GM18499 (cell line): ENCODE measurements around the gene SERPINE3.

Experiments used
- ATAC-seq: cut with Tn5 transposase; IDR thresholded peaks from one replicate; pipeline ENCODE4 v1.9.1; 2021; ENCODE audit warnings: moderate number of reproducible peaks; ENCODE audit not compliant: insufficient read depth, unreplicated experiment

SERPINE3 gene

DNA sequence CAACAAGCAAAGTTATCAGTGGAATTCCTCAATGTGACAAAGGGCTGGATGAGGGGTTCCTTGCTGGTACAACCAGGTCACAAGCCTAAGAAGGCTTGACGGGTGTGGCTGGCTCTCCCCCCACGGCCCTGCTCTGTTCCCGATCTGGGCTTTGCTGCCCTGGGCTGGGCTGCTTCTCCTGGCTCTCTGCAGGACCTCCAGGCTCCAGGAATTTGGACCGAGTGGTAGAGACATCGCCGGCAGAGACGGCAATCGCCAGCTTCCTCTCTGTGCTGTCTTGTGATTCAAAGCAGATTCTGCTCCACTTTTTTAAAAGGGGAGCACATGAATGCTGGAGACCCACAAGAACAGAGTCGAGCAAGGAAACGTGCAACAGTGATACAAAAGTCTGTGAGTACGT lies at the start of gene SERPINE3:
Gene SERPINE3 (plus strand): TSS at position 338 of the 400 bp plus-strand sequence. CDS start 1,401 bp downstream, outside the sequence.
- no peak for ATAC-seq

DNA sequence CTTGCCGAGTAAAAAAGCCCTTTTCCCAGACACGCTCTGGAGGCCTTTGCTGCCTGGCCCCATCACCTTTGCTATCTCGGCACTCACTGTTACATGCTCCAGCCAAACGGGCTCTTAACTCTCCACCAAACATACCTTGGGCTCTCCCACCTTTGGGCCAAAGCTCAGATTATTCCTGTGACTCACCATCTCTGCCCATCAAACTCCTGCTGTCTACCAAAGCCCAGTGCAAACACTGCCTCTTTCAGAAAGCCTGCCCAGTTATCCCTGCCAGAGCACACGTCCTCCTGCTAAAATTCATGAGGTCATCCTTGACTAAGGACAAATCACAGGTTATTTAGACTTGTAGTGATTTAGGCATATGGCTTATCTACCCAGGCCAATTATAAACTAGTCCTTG lies 48.1 kb upstream of the SERPINE3 start:
- ATAC-seq, result no peak

DNA sequence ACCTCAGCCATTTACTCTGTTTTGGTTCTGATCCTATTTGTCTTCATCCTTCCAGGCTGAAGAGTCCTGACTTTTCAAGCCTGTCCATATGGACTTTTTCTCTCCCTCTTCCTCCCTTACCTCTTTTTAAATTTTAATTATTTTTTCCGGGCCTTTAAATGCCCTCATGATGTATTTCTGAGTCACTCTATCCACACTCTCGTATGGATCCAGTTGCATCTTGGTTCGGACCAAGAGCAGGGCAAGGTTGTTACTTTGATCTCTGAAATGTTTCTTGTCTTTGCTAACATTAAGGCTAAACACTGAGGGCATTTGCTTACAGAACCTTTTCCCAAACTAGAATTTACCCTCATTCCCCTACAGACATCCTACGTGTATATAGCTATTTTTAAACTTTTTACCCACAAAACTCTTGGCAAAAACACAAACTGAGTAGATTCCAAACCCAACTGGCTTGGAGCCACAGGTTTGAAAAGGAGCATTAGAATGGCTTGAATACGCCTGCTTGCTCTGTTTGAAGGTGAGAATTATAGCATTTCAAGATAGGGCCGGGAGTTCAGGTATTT lies 47.4 kb upstream of the SERPINE3 start:
- ATAC-seq, result no peak

DNA sequence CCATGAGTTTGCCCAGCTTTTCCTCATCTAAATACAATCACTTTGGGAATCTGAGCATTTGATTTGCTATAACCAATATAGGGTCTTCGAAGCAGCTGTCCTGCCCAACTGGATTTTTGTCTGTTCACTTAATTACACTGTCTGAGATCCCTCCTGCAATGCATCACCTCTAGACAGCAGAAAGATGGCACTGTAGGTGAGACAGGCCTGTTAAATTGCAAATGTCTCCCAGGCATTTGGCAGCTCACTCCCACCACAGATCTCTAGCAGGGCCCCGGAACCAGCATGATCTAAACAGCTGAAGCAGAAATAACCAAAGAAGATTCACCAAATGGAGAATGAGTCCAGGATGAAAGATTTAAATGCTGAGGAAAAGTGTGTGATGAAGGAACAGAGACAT lies 41.9 kb upstream of the SERPINE3 start:
- no peak for ATAC-seq

DNA sequence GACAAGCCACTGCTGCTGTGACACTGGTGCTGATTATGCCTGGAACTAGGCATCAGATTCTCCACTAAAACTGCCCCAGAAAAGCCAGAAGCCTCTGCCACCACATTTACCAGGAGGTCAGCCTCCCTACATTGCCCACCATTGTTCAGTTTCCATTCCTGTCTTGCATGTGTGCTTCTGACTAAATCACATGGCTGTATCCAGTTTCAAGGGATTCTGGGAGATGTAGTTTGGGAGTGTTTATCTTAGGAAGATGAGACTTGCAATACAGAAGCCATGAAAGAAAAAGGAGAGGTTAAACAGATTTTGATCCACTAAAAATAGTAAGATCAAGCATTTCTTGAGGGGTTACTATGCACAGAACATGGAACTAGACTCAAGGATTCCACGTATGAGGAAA lies 40.7 kb upstream of the SERPINE3 start:
- ATAC-seq, result no peak

DNA sequence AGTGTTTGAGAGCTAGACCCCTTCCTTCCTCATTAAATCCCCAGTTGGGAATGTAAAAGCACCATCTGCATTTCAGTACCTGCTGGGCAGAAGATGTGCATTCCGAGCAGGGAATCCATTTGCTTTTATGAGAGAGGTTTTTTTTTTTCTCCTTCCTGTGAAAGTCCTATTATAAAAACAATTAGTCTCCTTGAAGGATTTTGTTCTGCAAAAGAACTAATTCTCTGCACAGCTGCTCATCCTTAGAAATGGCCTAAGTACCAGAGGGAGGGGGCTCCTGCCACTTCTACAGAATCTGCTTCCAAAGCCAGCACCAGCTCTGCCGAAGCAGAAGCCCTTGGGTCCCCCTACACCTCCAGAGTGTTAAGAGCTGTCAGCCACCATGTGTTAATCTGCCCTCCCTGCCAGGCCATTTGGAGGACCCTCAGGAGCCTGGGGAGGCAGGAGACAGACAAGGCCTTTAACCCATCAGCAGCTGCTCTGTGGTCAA lies 36.4 kb upstream of the SERPINE3 start:
- ATAC-seq, result no peak

DNA sequence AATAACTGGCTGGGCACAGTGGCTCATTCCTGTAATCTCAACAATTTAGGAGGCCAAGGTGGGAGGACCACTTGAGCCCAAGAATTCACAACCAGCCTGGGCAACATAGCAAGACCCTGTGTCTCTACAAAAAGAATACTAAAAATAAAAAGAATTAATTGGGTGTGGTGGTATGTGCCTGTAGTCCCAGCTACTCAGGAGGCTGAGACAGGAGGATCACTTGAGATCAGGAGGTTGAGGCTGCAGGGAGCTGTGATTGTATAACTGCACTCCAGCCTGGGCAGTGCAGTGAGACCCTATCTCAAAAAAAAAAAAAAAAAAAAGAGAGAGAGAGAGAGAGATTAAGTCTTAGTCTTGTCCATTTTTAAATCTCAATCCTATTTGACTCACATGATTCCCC lies 35.6 kb upstream of the SERPINE3 start:
- ATAC-seq, result no peak

DNA sequence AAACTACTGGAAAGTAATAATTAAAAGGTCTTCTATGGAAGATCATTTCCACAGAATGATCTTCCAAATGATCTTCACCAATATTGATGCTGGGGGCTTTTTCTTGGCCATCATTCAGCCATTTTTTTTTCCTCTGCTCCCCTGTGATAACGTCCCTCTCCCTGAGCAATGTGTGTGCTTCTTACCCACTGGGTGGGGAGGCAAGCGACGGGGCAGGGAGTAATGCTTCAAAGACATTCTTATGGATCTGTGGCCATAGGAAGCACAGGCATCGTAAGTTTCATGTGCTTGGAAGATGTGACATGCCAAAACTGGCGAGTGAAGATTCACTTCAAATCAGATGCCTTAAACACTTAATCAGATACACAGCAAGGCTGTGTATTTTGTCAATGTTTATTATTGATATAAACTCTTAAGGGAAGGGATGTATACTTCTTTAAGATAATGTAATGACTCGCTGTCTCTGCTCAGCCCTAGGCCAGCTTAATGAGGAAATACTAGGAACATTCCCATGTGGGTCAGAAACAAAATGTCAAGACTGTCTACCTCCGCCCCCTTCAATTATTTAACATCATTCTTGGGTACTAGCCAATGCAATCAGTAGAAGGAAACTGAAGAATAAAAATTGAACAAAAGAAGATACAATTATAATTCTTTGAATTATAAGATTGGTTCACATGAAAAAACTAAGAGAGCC lies 34.1 kb upstream of the SERPINE3 start:
- ATAC-seq, result no peak

DNA sequence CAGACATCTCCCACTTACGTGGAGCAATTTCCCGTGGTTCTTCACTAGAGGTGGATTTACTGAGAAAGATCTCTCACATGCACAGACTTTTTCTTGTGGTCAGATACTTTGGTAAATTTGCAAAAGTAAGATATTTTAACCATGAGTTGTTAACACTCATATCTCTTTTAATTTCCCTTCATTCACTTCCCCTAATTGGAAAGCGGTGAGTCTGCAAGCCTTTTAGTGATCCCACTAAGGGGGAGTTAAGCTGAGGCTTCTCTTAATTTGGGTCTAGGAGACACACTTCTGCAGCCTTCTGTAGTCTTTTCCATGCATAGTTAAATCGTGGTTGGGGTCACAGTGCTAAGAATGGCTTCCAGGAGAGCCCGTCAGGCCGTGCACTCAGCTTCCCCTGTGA lies 30.7 kb upstream of the SERPINE3 start:
- ATAC-seq, result no peak

DNA sequence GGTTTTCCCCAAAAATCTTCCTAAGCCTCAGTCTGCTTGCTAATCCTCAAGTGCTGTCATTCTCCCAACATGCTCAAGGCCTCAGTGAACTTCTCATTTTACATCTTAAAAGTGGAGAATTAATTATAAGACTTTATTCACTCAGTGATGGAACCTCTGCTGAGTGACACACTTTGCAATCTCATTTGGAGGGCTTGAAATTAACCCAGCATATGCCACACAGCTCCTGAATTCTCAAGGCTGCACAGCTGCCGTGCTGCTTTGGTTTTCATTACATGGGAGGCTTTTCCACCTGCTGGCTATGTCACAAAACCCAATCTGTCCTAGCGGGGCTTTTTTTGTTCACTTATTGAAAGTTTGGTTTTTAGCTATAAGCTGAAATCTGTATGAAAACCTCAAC lies 28.3 kb upstream of the SERPINE3 start:
- ATAC-seq, result no peak

DNA sequence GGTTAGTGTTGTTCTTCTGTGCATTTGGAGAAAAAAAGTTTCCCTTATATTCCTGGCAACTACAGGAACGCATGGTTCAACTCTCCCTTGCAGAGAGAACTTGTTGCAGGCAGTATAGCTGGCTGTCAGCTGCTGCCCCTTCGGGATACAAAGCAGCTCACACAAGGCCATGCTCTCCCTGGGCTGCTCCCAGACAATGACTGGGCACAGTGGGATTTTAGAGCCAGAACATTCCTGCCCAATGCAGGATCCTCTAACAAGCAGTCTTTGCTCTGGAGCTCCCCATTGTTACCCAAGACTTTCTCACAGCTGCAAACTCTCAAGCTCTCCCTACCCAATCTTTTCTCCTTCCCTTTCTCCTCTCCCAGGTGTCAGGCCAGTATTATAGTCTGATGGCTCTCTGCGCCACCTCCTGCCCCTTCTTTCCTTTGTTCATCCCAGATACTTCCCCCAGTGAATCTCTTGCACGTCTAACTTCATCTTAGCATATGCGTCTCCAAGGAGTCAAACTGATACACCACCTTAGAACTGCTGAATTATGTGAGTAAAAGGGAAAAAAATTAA lies 27.5 kb upstream of the SERPINE3 start:
- ATAC-seq, result no peak

DNA sequence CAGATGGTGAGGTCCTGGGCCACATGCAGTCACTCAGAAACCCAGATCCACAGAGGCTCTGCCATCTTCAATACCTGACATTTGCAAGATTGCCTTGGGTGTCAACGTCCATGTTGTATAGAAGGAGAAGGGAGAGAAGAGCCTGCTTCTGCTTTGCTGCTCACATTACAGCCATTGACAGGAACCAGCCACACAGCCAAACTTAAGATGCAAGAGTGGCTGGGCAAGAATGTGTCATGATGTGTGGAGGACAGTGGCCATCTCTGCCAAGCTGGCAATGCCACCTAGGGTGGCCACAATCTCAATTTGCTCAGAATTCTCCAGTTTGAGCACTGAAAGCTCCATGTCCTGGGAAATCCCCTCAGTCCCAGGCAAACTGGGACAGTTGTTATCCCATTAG lies 25.9 kb upstream of the SERPINE3 start:
- ATAC-seq, result no peak

DNA sequence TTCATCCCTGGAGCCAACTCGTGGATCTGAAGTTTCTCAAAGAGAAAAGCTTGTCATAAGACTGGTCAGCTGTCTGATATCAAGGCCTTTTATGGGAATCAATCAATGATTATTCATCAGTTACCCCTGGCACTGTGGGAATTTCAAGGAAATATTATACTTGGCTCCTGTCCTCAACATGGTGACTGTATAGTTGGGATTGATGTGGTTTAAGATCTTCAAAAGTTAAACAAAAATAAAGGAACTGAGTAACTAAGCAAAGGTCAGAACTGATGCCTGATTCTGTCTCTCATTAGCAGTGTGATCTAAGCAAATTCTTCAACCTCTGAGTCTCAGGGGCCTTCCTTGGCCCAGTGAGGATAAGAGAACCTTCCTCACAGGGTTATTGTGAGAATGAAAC lies 22.2 kb upstream of the SERPINE3 start:
- no peak for ATAC-seq

DNA sequence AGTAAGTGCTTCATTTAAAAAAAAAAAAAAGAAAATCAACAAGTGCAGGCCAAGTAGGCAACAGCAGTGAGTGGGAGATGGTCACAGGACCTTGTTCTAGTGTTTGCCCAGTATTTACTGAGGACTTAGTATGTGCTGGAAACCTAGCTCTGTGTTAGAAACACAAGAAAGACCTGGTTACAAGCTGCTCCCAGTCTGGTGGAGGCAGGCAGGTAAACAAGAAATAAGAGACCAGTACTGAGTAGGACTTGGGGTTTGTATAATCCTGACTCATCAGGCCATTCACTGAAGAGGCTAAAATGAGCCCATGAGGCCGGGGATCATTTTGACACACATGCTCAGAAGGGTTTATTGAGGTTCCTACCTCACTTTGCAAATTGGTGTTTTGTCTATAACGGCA lies 21.5 kb upstream of the SERPINE3 start:
- ATAC-seq, result no peak

DNA sequence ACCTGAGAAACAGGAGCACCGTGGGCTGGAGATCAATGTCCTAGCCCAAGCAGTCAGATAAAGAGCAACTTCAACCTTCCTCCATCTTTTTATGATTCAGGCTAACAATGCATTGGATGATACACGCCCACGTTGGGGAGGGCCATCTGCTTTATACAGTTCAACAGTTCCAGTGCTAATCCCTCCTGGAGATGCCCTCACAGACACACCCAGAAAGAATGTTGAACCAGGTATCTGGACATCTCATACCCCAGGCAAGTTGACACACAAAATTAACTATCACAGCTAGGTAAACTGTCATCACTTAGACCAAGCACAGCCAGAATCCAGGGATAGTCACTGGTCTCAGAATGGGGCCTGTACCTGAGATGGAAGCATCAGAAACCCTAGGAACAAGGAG lies 20.6 kb upstream of the SERPINE3 start:
- no peak for ATAC-seq

DNA sequence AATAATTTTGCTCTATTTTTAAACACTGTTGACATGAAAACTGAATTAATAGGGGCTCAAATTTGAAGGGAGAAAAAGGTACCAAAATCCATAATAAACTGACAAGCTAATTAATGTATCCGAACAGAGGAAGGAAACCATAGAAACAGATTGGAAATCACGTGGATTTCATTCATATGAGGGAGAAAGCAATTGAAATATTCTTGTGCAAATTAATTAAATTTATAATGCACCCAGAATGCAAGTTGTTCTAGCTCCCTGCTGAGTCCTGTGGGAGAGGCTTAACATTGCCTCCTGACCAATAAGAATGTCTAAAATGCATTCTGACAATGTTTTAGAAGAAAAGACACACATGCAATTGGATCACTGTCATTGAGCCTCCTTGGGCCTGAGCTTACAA lies 17.7 kb upstream of the SERPINE3 start:
- ATAC-seq, result no peak

DNA sequence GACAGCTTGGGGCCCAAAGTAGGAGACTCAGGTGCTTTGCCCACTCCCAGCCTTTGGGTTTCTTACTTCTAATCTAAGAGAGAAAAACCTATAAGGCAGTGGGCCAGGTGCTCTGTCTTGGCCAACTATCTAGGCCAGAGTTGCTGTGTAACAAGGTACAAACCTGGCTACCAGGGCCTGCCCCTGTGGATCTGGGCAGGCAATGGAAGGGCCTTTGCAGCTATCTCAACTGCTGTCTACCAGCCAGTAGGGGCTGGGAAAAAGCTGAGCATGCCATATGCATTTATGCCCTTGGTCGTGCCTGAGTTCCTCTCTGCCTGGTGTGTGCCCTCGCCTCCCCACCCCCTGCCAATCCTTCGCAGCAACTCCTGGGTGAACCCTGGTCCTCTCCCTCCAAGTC lies 16.7 kb upstream of the SERPINE3 start:
- ATAC-seq, result no peak

DNA sequence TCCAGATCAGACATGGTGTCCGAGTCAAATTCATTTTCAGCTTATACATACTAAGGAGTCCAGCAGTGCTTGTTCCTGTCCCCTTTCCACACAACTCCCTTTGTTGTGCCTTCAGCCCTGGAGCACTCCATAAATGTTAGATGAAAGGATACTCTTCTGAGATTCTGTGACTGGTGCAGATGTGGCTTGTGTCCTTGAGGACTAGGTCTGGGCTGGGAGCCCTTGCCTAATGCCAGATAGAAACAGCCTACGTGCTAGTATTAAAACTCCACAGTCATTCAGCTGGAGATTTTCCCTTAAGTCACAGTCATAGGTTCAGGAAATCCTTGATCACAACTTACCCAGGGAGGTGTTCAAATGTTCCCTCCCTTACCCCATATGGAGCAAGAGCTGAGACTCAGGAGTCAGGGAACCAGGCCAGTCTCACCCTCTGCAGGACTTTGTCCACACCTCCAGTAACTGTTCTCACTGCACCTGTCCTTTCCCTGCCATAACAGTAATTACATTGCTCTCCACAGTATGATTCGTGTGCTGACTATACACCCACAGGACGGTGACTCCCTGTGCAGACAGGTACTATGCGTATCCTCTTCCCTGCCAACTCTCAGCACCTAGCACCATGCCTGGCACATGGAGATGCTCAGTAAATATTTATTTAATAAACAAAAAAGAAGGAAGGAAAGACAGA lies 15.5 kb upstream of the SERPINE3 start:
- ATAC-seq, result no peak

DNA sequence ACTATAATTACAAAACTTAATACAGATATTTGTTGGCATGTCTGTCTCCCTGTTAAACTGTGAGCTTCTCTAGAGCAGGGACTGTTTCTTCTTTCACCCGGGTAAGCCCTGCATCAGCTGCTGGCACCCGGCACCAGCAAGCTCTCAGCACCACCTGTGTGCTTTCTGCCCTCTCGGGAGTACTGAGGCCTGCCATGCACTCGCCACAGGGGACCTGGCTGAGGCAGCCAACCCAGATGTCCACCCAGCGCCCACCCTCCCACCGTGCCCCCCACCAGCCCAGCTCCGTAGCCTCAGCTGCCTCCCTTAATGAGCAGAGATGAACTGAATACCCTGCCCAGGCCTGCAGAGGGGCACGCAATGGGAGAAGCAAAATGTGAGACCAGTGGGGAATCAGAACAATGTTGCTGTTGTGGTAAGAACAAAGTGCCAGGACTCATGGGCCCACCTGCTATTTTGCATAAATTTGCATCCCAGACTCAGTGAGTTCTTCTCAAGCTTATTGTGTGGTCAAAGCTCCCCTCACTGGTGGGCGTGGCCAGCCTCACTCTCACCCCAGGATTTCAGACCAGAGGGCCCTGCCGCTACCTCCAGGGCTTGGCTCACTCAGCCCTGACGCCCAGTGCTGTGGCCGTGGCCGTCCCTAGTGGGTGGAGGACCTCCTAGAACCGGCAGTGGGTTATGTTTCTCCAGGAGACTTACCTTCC lies 14.6 kb upstream of the SERPINE3 start:
- ATAC-seq, result no peak

DNA sequence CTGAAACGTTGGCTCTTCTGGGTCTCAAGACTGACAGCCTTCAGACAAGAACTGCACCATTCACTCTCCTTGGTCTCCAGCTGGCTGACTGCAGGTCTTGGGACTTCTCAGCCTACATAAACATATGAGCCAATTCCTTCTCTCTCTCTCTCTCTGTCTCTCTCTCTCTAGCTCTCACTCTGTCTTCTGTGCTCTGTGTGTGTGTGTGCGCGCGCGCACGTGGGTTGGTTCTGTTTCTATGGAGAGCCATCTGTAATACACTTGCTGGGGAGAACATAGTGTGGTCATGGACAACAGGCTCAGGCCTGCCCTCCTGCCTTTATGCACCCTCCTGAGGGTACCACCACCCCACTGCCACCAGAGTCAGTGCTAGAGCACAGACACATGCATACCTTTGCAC lies 13.7 kb upstream of the SERPINE3 start:
- no peak for ATAC-seq

DNA sequence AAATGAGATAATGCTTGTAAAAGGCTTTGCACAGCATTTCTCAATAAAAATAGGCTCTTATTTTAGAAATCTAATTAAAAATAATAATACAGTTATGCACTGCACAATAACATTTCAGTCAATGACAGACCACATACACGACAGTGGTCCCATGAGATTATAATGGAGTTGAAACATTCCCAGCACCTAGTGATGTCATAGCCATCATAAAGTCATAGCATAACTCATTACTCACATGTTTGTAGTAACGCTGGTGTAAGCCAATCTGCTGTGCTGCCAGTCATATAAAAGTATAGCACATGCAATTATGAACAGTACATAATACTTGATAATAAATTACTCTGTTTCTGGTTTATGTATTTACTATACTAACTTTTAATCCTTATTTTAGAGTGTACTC lies 12.7 kb upstream of the SERPINE3 start:
- ATAC-seq, result no peak
